NCI-H82 treated with DMSO at 0.1 percent for 48 hours (cell line): Measurements from ENCODE around the gene CDHR4.
"Not testable (repeated sequence)": the region's sequence is repeated elsewhere in the genome, so short reads cannot be mapped to it uniquely, and the experiment has no call there.

ENCODE experiments used
- DNase-seq: peaks from one replicate; lab custom pipeline; 2025; ENCODE audit not compliant: unreplicated experiment; lab: John Stamatoyannopoulos, UW

The CDHR4 gene, protein sequence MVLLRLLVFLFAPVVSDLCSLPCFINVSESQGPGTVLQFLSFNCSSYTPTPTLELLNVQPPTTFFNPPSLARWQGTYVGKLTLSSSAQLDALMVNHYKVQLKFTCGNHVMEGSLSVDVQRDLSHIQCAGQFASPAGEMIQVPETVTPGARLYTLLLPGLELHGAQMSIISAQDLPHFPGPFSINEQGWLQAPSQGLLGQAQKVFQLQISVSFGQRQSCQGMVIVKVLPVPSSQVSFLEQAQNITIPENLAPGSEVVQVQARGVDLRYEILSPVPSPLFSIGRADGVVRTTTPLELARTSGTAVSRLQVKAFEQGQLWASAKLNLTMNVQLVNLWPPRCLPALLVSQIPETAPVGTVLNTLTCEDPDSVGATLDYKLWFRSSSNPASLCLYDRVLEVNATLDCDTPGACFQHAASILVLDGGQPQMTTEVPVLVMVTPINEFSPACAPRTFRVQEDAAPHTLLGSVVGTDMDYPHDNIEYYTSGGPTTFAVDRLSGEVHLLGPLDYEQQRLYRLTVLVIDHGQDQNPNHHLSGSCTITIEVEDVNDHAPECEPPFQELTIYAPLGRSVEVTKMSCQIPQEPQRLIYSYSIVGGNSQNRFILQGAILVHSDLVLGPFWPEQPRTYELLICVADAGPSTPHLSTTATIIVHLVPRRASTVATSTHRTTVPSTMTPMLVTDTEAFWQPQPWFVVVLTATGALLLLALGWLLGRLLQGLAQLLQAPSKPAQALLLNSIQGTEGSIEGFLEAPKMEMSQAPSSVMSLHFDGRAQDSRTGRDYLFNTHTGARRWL

DNA sequence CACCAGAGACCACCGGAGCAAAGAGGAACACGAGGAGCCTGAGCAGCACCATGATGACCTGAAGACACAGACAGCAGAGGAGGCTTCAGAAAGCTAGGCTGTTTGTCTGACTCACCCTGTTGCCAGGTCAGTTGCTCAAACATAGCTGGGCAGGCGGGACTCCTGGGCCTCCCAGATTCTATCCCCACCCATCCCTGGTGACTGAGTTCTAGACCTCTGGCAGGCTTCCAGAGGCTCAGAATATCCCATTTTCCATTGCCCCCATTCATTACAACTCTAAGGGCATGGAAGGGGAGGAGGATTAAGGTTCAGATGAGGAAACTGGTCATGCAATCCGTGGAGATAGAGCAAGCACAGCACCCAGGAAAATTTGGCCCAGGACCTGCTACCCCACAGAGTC, at the start of gene CDHR4:
CDHR4 (minus strand) TSS at position 113 of the 400 bp plus-strand sequence; CDS start at position 52, 61 bp downstream.
- no peak for DNase-seq

GRCh38 chr3:49845694-49846093, 46.0 kb upstream of the CDHR4 start:
- no peak for DNase-seq

DNA sequence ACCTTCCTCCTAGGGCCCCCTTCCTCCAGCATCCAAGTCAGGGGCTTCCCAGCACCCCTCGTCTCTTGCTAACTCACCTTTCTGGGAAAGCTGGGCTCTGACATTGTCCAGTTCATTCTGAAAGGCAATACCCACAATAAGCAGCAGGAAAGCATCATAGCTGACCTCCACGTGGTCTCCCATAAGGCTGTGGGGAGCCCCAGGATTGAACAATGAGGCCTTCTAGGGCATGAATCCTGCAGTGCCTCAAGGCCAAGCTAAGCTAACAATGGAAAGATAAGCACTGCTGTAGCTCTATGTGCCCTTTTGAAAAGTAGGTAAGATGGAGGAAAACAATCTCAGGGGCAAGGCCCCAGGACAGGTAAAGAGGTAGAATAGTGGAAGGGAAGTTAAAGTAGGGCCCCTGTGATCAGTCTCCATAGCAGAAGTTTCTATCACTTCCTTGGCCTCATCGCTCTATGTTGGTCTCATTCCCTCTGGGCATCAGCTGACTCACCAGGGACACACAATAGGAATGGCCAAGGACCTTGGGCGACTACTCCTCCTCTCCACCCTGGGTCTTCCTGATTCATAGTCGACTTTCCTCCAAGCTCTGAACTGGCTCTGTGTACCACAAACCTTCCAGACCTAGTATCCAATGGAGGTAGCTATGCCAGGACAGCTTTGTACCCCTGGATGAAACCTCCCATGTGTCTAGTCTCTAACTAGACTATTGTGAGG, 45.0 kb upstream of the CDHR4 start:
- no peak for DNase-seq

GRCh38 chr3:49842843-49843517, 43.3 kb upstream of the CDHR4 start:
- no peak for DNase-seq

DNA sequence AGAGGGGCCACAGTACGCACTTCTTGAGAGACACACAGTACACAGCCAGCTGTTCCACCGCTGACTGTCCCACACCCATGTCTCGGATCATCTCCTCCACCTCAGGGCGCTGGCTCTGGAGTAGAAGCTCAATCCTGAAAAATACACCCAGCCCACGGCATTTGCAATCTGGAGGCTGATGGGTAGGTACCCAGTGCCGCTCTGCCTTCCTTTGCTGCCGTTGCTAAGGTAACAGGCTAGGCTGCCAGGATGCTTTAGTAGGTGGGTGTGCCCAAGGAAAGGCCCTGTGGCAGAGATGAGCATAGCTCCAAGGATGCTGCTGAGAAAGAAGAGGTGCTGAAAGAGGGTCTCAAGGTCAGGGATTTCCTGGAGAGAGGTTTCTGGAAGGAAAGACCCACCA, 42.1 kb upstream of the CDHR4 start:
- no peak for DNase-seq

DNA sequence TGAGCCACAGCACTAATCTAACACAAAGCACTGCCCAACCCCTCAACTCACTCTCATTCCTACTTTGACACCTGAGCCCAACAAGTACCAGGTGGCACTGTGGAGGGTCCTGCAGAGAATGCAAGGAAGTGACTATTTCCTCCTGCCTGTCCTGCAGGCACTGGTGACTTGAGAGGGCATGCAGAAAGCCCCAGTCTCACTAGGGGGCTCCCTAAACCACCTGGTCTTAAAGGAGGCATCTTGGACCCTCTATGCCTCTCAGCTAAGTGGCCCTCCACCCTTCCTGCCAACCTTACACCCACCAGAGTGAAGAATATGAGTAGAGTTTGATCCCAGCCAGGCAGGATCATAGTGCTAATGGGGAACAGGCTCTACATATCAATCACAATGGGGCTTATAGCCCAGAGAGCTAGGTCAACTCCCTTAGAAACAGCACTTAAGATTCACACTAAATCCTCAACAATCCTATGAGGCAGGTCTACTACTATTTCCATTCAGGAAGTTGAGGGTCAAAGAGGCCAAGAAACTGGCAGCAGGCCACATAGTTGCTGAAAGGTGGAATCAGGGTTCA, 41.5 kb upstream of the CDHR4 start:
- DNase-seq = no peak

DNA sequence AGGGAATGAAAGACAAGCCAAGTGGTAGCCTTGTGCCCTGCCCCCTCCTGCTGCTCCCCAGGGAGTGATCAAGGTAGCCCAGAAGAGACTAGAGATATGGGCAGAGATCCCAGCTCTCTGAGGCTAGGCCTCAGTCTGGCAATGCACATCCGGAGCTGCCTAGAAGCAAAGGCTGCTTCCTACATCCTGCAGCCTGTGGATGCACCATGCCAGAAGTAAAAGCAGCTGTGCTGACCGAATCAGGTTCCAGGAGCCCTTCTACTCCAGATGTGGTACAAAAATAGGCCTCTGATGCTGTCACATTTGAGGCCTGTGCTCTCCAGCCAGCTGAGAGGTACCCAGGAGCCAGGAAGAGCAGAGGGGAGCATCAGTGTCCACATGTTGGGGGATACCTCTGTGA, 40.7 kb upstream of the CDHR4 start:
- DNase-seq = no peak

- DNase-seq = peak; percentile 24
Measured at GRCh38 chr3:49839193-49839809, 39.6 kb upstream of the CDHR4 start.

DNA sequence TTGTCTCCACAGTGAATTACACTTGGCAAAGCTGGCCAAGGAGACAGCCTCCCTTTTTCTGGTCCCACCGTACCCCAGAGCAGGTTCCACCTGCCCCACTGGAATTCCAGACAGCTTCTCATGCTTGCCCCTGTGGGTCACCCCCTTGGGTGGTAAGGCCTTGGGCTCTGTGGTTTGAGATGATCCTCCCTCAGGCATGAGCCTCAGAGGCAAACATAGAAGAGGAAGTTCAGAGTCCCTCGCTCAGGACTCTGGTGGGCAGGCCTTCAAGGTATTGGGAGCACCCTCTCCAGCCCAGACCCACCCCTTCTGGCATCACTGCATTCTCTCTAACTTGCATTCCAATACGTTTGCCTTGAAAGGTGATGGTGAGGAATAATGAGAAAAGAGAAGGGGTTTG, 31.7 kb upstream of the CDHR4 start:
- DNase-seq = no peak

- no peak for DNase-seq
Measured at GRCh38 chr3:49826016-49826415, 26.3 kb upstream of the CDHR4 start.

GRCh38 chr3:49823131-49823530, 23.5 kb upstream of the CDHR4 start:
- DNase-seq = not testable (repeated sequence)

- no peak for DNase-seq
Measured at GRCh38 chr3:49813497-49814174, 14.0 kb upstream of the CDHR4 start, which contains the start of gene UBA7. TSS of gene UBA7 (minus strand) at chr3:49813953. CDS start at chr3:49813787, 166 bp downstream.

DNA sequence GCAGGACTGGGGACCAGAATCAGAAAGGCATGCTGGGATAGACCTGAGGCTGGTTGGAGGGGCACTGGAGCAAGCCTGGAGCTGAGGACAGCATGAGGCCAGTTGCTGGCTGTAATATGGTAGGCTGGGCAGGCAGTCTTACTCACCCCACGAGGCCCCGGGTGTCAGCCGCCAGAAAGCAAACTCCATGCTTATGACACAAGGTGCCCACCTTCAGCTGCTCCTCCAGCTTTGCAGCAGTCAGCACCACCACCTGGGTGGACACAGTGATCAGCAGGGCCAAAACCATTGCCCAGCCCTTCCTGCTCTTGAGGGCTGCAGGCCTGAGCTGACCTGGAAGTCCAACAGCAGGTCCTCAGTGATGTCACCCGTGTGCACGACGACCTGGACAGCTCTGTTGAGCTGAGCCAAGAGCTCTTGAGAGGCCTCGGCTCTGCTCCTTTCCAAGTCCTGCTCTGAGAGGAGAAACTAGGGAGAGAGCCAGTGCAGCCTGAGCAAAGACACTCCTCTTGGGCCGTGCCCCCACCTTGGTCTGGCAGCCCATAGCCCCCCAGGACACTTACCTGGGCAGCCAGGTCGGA, 13.3 kb upstream of the CDHR4 start:
- DNase-seq = no peak

DNA sequence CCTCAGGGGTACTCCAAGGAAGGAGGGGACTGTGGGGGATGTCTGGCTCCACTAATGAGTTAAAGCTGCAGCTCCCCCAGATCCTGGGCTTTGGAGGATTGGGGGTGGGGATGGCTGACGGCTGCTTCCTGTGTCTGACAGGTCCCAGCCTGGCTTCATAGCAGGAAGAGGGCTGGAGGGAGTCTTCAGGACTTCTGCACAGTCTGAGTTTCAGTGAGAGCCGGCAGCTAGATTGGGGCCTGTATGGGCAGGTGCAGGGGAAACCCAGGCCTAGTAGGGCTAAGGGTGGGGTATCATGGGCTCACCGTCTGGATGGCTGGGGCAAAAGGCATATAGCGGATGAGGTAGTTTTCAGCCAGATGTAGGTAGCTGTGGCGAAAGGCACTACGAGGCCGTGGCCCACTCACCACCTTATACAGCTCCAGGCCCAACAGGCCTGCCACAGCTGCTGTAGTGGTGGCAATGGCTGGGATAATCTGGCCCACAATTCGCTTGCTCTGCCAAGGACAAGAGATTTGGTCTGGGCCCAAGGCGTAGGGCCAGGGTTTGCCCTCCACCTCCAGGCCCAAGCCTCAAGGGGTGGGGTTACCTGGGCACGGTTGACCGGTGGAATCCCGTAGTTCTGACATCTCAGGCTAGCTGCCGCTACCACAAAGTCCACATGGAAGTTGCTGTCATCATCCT, 7.9 kb upstream of the CDHR4 start:
- no peak for DNase-seq

GRCh38 chr3:49806850-49807249, 7.2 kb upstream of the CDHR4 start:
- no peak for DNase-seq

DNA sequence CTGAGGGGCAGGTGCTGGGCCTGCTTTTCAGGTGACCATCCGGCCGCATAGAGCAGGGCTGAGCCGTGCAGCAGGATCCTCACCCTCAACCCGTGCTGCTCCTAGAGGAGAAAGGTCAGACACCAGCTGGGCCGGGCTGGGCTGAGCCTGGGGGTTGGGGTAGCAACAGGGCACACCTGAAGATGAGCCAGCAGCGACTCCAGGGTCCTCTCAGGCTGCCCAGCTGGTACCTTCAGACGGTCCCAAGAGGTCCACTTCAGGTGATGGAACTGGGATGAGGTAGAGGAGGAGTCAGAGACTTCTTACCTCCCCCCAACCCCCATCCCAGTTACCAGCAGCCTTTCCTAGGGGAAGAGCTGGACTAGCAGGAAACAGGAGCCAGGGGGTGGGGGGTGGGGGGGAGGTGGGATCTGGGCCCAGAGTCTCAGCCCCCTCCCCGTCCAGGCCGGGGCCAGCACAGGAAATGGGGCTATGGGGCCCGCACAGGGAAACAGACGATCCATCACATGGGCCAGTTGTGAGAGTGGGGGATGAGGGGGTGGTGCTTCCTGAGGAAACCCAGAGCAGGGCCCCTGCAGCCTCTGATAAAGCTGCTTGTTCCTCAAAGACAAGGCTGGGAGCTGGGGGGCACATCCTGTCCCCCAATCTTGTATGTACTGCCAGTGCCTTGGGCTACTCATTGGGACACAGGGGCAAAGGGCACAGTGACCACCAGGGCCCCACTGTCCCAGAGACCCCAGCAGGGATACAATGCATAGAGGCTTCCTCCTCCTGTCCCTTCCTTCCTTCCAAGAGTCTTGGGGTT, 6.4 kb upstream of the CDHR4 start:
- no peak for DNase-seq

DNA sequence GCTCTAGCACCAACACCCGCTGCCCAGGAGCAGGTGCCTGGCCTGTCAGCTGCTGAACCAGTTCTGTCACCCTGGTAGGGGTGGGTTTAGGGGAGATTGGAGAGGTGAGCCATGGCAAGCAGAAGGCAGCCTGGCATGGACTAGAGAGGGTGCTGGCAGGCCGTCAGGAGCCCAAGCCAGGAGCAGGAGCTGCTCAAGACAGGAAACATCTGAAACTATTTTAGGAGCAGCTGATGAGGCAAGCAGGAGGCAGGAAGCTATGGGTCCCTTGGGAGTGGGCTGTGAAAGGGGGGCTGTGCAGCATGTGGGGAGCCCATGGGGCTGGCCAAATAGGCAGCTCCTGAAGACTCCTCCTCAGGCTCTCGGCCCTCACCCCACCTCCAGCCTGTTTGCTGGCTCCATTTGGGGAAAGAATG, 5.7 kb upstream of the CDHR4 start:
- DNase-seq = no peak
